VCaP (cell line): ENCODE measurements around the gene PI4KA.

Source experiments
- H3K27ac ChIP-seq: fragments of 450-650 bp; 2 replicates; pipeline ENCODE4 v1.5.1; 2017
- TF ChIP-seq, protein P1 (sequence below): fragments of 450-650 bp; conservative IDR thresholded peaks from 2 replicates; pipeline ENCODE4 v1.5.1; 2017; ENCODE audit warnings: mild to moderate bottlenecking, moderate library complexity

Gene PI4KA

DNA sequence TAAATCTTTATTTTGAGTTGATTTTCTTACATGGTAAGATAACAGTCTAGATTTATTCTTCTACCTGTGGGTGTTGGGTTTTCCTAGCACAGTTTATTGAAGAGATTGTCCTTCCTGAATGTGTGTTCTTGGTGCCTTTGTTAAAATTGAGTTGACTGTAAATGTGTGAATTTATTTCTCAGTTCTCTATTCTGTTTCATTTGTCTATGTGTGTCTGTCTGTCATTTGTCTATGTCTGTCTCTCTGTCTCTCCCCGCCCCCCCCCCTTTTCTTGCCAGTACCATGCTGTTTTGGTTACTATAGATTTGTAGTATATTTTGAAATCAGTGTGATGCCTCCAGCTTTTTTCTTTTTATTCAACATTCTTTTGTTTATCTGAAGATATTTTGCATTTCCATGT is 199.4 kb downstream of the PI4KA start:
- TF ChIP-seq, protein P1, sequence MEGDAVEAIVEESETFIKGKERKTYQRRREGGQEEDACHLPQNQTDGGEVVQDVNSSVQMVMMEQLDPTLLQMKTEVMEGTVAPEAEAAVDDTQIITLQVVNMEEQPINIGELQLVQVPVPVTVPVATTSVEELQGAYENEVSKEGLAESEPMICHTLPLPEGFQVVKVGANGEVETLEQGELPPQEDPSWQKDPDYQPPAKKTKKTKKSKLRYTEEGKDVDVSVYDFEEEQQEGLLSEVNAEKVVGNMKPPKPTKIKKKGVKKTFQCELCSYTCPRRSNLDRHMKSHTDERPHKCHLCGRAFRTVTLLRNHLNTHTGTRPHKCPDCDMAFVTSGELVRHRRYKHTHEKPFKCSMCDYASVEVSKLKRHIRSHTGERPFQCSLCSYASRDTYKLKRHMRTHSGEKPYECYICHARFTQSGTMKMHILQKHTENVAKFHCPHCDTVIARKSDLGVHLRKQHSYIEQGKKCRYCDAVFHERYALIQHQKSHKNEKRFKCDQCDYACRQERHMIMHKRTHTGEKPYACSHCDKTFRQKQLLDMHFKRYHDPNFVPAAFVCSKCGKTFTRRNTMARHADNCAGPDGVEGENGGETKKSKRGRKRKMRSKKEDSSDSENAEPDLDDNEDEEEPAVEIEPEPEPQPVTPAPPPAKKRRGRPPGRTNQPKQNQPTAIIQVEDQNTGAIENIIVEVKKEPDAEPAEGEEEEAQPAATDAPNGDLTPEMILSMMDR, result no peak
- no peak overlapping the region for H3K27ac ChIP-seq

DNA sequence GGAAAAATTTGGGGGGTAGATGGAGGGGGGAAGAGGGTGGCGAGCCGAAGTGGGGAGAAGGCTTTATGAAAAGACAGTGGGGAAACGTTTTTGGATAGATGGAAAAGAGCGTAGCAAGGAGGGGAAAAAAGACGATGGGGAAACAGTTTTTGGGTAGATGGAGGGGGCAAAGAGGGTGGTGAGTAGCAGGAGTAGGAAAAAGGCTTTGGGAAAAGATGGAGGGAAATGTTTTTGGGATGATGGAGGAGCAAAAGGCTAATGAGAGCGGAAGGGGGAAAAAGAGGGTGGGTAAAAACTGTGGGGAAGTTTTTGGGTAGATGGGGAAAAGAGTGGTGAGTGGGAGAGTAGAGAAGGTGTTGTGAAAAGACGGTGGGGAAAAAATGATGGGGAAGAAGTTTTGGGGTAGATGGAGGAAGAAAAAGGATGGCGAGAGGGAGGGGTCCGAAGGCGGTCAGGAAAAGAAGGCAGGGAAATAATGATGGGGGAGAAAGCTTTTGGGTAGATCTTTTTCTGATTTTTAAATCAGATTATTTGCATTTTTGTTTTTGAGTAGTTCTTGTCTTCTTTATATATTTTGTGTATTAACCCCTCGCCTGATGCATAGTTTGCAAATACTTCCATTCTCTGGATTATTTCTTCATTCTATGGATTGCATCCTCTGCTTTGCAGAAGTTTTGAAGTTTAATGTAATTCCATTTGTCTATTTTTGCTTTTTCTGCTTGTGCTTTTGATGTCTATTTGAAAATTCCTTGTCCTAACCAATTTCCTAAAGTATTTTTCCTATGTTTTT is 200.0 kb downstream of the PI4KA start:
- H3K27ac ChIP-seq, result no peak overlapping the region
- TF ChIP-seq, protein P1, result no peak

DNA sequence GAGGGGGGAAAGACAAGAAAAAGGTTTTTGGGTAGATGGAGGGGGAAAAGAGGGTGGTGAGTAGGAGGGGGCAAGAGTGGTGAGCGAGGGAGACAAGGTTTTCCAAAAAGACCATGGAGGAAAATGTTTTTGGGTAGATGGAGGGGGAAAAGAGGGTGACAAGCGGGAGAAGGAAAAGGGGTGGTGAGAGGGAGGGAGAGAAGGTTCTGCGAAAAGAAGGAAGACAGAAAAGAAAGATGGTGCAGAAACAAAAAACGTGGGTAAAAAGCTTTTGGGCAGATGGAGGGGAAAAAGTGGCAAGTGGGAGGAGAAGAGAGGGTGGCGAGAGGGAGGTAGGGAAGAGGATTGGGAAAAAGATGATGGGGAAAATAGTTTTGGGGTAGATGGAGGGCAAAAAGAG is 200.6 kb downstream of the PI4KA start:
- H3K27ac ChIP-seq, result no peak overlapping the region
- TF ChIP-seq, protein P1, result no peak
